Esophagus mucosa (tissue), 1 donor: ENCODE data around the gene BRD4. TPM values are rescaled to one million over a fixed set of nuclear protein-coding genes. Genes with fewer than 3 reads are reported as not detected.

Experiments used
- ATAC-seq: fragments of 200-7000 bp; cut with Tn5 transposase; one replicate; pipeline ENCODE4 v1.9.1; 2020
- total RNA-seq: library from RNA; stranded (reverse); gene quantifications from one replicate; pipeline ENCODE4 v1.2.4, GENCODE V29; 2023
- donor health status: DM: yes; HTN: yes; CAD: no.

Gene BRD4
- total RNA-seq, 1 donor from 2014 or later, result 55.1 TPM

GRCh38 chr19:15222738-15223648, 109.3 kb downstream of the BRD4 start:
- ATAC-seq, result peak; percentile 79

DNA sequence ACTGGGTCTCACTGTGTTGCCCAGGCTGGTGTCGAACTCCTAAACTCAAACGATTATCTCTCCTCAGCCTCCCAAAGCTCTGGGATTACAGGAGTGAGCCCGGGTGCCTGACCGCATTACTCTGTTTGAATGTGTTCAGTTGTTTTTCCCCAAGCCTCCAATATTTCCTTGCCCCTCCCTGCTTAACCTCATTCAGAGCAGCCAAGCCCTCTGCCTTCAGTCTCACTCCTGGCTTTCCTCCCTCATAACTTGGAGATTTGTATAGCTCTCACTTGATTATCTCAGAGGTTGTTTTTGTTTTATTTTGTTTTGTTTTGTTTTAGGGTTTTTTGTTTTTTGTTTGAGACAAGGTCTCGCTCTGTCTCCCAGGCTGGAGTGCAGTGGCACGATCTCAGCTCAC, 111.5 kb downstream of the BRD4 start:
- ATAC-seq, result no peak

GRCh38 chr19:15218501-15218900, 113.8 kb downstream of the BRD4 start:
- no peak for ATAC-seq

- peak; percentile 80 for ATAC-seq
Measured at GRCh38 chr19:15216363-15216762, 116.0 kb downstream of the BRD4 start.

DNA sequence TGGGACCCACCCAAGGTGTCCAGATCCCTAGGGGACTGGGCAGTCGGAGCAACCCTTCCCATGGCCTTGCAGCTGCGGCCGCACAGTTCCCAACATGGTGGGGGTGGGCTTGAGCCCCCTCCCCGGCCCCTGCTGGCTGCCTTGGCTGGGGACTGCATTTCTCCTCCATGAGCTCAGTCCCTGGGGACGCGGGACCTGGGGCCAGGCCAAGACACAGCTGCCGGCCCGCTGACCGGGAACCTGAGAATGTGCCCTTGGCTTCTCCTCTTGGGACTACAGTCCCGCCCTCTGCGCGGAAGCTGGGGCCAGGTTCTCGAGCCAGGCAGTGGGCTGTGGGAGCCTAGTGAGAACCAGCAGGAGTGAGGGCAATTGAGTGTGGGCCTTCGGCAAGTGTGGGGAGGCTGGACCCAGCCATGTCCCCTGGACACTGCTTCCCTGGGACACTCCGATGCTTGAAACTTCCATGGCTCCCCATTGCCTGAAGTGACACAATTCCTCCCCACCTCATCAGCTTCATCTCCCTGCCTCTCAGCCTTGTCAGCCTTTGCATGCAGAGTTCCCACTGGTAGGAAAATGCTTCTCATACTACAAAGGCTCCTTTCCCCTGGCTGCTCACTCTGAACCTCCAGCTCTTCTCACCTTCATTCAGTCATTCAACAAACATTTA, 118.5 kb downstream of the BRD4 start:
- no peak for ATAC-seq

DNA sequence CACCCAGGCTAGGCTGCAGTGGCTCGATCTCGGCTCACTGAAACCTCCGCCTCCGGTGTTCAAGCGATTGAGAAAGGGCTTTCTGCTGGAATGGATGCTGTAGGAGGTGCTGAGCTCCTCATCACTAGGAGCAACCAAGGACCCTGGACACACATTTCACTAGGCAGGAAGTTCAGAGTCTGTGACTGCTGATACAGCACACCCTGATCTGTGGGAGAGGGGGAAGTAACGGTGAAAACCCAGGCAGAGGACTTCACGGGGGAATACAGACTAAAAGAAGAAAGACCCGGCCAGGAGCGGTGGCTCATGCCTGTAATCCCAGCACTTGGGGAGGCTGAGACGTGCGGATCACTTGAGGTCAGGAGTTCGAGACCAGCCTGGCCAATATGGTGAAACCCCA, 119.6 kb downstream of the BRD4 start:
- ATAC-seq, result no peak

- ATAC-seq, result peak; percentile 97
Measured at GRCh38 chr19:15210323-15210781, 122.0 kb downstream of the BRD4 start.

DNA sequence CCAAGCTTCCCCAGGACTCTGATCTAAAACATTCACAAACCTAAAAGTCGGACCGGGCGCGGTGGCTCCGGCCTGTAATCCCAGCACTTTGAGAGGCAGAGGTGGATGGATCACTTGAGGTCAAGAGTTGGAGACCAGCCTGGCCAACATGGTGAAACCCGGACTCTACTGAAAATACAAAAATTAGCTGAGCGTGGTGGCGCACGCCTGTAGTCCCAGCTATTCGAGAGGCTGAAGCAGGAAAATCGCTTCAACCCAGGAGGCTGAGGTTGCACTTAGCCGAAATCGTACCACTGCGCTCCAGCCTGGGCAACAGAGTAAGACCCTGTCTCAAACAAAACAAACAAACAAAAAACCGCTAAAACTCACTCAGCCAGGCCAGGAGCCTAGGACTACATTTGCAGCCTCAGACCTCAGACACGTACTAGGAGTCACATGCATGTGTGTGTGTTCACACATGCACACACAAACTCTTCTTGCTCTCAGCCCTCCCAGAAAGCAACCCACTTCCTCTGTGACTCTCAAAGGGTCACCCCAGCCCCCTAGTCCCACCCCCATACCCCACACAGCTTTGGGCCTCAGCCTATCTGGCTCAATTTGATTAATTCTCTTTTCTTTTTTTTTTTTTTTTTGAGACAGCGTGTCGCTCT, 130.8 kb downstream of the BRD4 start:
- ATAC-seq, result no peak

- ATAC-seq, result no peak
Measured at GRCh38 chr19:15200553-15201364, 131.6 kb downstream of the BRD4 start, which contains the start of gene NOTCH3. NOTCH3 (minus strand) TSS chr19:15200995; CDS start chr19:15200905, 90 bp downstream.

GRCh38 chr19:15199661-15200552, 132.4 kb downstream of the BRD4 start:
- peak; percentile 9 for ATAC-seq

- no peak for ATAC-seq
Measured at GRCh38 chr19:15198951-15199660, 133.2 kb downstream of the BRD4 start.

- peak; percentile 37 for ATAC-seq
Measured at GRCh38 chr19:15197942-15198341, 134.4 kb downstream of the BRD4 start.

DNA sequence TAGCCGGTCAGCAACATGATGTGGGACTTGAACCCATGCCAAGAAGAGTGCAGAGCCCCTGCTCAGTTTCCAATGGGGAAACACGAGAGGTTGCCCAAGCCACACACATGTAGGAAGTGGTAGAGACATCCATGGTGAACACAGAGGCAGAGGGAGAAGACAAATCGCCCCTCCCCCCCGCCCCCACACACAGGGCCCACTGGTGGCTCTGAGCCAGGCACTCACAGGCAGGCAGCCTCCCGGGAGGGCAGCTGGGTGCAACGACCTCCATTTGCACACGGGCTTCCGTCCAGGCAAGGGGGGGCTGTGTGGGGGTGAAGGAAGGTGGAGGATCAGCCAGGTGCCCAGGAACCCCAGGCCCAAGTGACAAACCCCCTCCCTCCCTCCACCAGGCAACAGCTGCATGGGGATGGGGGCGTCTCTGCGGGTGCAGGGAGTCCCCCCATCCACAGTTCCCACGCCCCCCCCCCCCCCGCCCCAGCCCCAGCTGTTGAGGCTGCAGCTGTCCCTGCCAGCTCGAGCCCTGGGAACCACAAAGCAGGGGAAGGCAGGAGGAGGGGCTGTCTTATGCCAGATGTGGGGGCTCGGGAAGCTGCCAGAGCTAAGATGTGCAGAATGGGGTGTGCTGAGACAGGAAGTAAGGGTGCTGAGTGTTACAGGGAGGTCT, 134.9 kb downstream of the BRD4 start:
- no peak for ATAC-seq

DNA sequence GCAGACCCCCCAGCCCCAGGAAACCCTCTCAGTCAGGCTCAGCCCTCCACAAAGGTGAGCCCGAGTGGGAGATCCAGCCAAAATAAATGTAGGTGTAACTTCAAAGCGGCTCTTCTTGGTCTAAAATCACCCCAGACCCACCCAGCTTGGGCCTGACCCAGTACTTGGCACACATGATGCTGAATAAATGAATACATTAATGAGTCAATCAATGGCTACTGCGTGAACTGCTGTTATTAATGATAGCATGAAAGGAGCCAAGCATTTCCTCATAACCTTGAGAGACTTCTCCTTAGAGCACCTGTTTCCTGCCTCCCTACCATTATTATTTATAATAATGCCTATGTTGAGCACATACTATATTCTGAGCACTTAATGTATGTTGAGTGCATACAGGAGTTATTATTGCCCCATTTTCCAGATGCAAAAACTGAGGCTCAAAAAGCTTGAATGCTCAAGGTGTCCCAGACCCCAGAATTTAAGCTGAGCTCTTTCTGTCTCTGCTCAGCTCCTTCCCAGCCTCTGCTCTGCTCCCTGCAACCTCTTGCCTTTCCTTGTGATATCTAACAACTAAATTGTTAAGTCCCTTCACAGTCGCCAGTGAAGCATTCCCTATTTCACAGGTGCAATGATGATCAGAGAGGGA, 135.9 kb downstream of the BRD4 start:
- peak; percentile 46 for ATAC-seq

DNA sequence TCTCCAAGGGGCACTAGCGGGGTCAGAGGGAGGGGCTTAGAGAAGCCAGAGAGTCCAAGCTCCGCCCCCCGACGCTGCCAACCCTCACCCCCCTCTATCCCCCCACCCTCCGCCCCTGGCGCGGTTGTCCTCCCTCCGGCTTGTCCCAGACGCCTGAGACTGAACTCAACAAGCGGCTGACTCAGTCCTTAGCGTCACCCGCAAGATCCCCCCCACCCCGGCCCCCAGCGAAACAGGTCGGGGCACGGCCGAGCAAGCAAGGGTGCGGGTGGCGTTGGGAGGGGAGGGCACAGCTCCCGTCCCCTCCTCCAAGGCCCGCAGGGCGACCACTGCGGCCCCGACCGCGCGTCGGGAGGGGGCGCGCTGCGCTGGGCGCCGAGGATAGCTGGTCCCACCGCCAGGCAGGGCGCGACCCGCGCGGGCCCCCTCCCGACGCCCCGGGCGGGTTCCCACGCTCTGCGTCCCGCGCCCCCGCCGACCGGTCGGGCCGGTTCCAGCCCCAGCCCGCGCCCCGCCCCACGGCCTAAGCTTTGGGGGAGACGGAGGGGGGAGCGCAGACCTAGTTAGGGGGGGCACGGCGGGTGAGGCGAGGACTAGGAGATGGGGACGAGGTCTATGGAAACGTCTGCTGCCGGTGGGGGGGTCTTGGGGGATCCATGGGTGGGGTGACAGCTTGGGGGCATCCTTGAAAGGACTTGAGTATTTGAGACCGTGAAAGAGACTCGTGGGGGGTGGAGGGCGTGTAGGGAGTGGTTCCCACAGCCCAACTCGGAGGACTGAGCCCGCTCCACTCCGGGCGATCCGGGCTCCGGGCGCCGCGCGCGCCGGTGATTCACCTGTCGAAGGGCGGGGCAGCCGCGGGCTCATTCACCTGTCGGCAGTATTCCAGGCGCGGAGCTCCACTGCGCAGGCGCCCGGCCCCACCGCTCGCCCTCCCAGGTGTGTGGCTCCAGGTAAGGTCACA, 136.7 kb downstream of the BRD4 start:
- peak; percentile 77 for ATAC-seq

DNA sequence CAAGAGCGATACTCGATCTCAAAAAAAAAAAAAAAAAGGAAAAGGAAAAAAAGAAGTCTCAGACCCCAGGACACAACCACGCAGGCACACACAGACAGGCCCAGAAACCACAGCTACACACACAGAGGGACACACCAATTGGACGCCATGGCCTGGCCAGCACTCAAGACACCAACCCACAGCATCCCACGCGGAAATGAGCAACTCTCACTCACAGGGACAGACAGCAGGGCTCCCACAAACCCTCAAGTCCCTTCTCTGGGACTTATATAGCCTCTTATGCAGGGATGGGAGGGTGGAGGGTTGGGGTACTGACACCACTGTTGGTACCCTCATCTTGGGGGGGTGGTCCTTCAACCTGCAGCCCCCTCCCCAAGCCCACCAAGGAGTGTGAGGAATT, 137.4 kb downstream of the BRD4 start:
- ATAC-seq, result peak; percentile 0

DNA sequence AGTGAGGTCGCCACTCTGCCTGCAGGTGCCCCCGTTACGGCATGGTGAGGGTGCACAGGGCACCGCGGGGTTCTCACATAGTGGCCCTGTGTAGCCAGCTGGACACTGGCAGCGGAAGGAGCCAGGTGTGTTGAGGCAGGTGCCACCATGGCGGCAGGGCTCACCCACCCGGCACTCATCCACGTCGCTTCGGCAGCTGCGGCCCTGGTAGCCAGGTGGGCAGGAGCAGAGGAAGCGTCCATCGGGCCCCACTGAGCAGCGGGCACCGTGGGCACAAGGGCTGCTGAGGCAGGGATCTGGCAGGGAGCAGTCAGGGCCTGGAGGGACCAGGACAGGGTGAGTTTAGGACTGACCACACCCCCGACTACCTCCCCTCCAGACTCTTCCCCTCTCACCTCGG, 140.4 kb downstream of the BRD4 start:
- ATAC-seq, result no peak

- ATAC-seq, result no peak
Measured at GRCh38 chr19:15191514-15191913, 140.8 kb downstream of the BRD4 start.
